Cardiac muscle cell (in vitro differentiated cells and primary cell): ENCODE data around the gene MED13L. TPM values are rescaled to one million over a fixed set of nuclear protein-coding genes. Genes with fewer than 3 reads are reported as not detected.

Experiments
- DNase-seq, 2 donors: peaks; one replicate each; pipeline versions ENCODE4 v3.0.0 to v3.0.0-alpha.2; 2010 to 2017; ENCODE audit warnings: low read depth in 1 of 2, low spot score in 1 of 2
- H3K27ac ChIP-seq: fragments of 200-600 bp; sonication (generic); 2 replicates; pipeline ENCODE4 v1.5.1; 2016
- H3K27me3 ChIP-seq: fragments of 200-600 bp; sonication (generic); 2 replicates; pipeline ENCODE4 v1.6.0; 2016; ENCODE audit warnings: control low read depth
- H3K36me3 ChIP-seq: fragments of 200-600 bp; sonication (generic); 2 replicates; pipeline ENCODE4 v1.5.1; 2016; ENCODE audit warnings: control low read depth
- H3K4me1 ChIP-seq: fragments of 200-600 bp; sonication (generic); 2 replicates; pipeline ENCODE4 v1.8.1; 2017; ENCODE audit warnings: low read depth, mild to moderate bottlenecking, mixed run types
- H3K4me3 ChIP-seq: fragments of 200-600 bp; sonication (generic); 2 replicates; pipeline ENCODE4 v1.5.1; 2016; ENCODE audit warnings: mild to moderate bottlenecking
- H3K9me3 ChIP-seq: fragments of 200-600 bp; sonication (generic); 2 replicates; pipeline ENCODE4 v1.5.1; 2017; ENCODE audit warnings: low read depth, mild to moderate bottlenecking, control low read depth
- polyA plus RNA-seq: library from polyadenylated mRNA; unstranded; fragments of >200 nt; fragmentation: Nextera tagmentation; extraction: Ambion mirVana; gene quantifications from 2 replicates; pipeline ENCODE4 v1.2.1, GENCODE V29; 2016
- total RNA-seq: library from RNA; depleted of rRNA; stranded (reverse); fragments of >200 nt; gene quantifications from 2 replicates; pipeline ENCODE4 v1.2.3, GENCODE V29; 2016
- TF ChIP-seq, protein P1 (sequence below): IDR thresholded peaks from 2 replicates; pipeline ENCODE4 v1.5.1; 2012; ENCODE audit warnings: low read depth, mild to moderate bottlenecking, low read length

MED13L gene
- total and polyA plus RNA-seq, 2 experiments from 2014 or later = 31.3 to 94.3 TPM

- no peak for DNase-seq
- TF ChIP-seq, protein P1, sequence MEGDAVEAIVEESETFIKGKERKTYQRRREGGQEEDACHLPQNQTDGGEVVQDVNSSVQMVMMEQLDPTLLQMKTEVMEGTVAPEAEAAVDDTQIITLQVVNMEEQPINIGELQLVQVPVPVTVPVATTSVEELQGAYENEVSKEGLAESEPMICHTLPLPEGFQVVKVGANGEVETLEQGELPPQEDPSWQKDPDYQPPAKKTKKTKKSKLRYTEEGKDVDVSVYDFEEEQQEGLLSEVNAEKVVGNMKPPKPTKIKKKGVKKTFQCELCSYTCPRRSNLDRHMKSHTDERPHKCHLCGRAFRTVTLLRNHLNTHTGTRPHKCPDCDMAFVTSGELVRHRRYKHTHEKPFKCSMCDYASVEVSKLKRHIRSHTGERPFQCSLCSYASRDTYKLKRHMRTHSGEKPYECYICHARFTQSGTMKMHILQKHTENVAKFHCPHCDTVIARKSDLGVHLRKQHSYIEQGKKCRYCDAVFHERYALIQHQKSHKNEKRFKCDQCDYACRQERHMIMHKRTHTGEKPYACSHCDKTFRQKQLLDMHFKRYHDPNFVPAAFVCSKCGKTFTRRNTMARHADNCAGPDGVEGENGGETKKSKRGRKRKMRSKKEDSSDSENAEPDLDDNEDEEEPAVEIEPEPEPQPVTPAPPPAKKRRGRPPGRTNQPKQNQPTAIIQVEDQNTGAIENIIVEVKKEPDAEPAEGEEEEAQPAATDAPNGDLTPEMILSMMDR = no peak
- H3K9me3 ChIP-seq = no peaks in the 10 kb centered on the region
- no peak overlapping the region for H3K4me3 ChIP-seq
- H3K27me3 ChIP-seq = no peaks in the 10 kb centered on the region
- peaks cover 47% of the 10 kb centered on the region for H3K4me1 ChIP-seq
- no peaks in the 10 kb centered on the region for H3K36me3 ChIP-seq
- no peak overlapping the region for H3K27ac ChIP-seq
Observed at GRCh38 chr12:116071555-116072230, 205.8 kb downstream of the MED13L start.

DNA sequence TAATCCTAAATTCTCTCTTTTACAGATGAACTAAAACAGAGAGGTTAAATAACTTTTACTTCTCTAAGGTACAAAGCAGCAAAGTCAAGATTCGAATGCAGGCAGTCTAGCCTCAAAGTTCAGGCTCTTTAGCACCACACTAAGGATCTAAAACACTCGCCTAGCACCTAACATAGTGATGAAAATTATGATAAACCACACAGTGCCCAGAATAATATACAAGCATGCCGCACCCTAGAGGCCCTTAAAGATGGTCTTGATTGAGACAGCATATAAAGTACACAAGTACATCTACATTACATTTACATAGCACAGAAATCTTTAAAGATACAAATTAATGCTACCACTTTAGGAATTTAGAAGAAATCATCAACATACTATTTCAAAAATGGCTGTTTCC is 207.0 kb downstream of the MED13L start:
- Histone ChIP-seq H3K27ac (no peak overlapping the region), H3K4me3 (no peak overlapping the region)

DNA sequence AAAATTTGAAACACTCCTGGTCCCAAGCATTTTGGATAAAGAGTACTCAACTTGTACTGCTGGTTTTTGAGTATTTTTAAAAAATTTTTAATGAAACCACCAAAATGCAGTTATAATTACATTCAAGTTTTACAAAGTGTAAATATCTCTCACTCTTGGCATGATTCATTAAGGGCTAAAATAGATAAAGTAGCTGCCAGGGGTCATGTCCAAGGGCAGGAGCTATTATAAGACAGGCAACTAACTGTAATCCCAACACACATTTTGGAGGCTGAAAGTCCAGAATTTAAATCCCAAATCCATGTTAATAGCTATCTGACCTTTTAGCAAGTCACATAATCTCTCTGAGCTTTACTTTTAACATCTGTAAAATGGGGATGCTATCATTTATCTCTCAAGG is 207.6 kb downstream of the MED13L start:
- no peak for DNase-seq
- Histone ChIP-seq H3K27ac (no peak overlapping the region), H3K4me3 (no peak overlapping the region), H3K27me3 (no peaks in the 10 kb centered on the region), H3K36me3 (no peaks in the 10 kb centered on the region), H3K4me1 (peaks cover 52% of the 10 kb centered on the region), H3K9me3 (no peaks in the 10 kb centered on the region)
- TF ChIP-seq, protein P1 = no peak

More for the DNA sequence above, 207.0 kb downstream of the MED13L start:
- peaks cover 55% of the 10 kb centered on the region for H3K4me1 ChIP-seq
- no peaks in the 10 kb centered on the region for H3K36me3 ChIP-seq
- TF ChIP-seq, protein P1 = no peak
- DNase-seq = no peak
- H3K27me3 ChIP-seq = no peaks in the 10 kb centered on the region
- H3K9me3 ChIP-seq = no peaks in the 10 kb centered on the region

DNA sequence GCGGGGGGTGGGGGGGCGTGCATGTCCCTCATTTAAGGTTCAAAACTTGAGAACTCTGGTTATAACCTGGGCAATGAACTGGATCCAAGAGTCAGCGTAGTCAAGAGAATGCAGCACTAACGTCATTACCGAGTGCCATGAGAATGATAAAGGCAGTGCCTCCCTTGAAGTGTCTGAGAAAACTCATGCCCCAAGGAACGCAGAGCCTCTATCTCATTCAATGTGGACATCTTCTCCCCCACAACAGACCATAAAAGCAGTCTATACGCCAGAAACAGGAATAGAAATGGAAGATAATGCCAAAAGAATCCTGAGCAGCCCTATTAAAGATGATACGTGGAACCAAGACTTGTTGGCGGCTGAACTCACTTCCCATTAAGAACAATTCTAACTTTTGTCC is 208.6 kb downstream of the MED13L start:
- Histone ChIP-seq H3K27me3 (no peaks in the 10 kb centered on the region), H3K9me3 (no peaks in the 10 kb centered on the region), H3K4me1 (peaks cover 47% of the 10 kb centered on the region), H3K4me3 (no peak overlapping the region), H3K36me3 (no peaks in the 10 kb centered on the region), H3K27ac (no peak overlapping the region)
- DNase-seq = no peak
- TF ChIP-seq, protein P1 = no peak

DNA sequence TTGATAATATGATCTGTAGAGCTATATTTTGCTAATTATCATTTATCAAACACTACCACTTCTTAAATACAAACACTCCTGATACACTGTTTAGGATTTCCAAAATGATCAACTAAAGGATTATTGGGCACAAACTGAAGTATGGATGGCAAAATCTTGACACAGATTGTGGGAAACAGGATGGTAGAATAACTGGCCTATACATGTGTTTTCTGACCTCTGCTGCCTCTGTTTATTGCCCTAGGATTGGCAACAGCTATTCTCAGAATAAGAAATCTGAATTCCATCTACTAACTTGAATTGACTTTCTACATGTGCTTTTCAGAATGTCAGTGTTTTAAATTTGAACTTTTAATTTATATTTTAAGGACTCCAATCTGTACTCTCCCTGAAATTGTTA is 209.1 kb downstream of the MED13L start:
- Histone ChIP-seq H3K4me3 (no peak overlapping the region), H3K27me3 (no peaks in the 10 kb centered on the region), H3K27ac (peak overlapping the region; percentile 39), H3K9me3 (no peaks in the 10 kb centered on the region), H3K36me3 (no peaks in the 10 kb centered on the region), H3K4me1 (peaks cover 47% of the 10 kb centered on the region)
- TF ChIP-seq, protein P1 = no peak
- DNase-seq = no peak
